Frontal cortex (tissue), 4 donors: ENCODE measurements around the gene CDK8. TPM values are rescaled to one million over a fixed set of nuclear protein-coding genes. Genes with fewer than 3 reads are reported as not detected.

ENCODE experiments used
- DNase-seq, 2 donors: peaks; one replicate each; pipeline ENCODE4 v3.0.0; 2012; ENCODE audit warnings: low spot score in 2 of 2
- FAIRE-seq: peaks from 2 replicates; lab custom pipeline; 2012; peaks lifted over from hg19 to GRCh38; lab: Jason Lieb, UNC
- small RNA-seq: library from RNA; depleted of rRNA; stranded (forward); fragments of <200 nt; gene quantifications from one replicate; pipeline ENCODE3, GENCODE V24; 2014
- total RNA-seq: library from RNA; depleted of rRNA; stranded (reverse); fragments of >200 nt; gene quantifications from one replicate; pipeline ENCODE4 v1.2.3, GENCODE V29; 2014
- donor health status: control.
- donor health status: control.
- donor health status: control.

The CDK8 gene
- total RNA-seq, 1 donor from 2014 or later = 59.9 TPM

- FAIRE-seq (no peak), DNase-seq (no peak)
Measured at GRCh38 chr13:26425443-26426358, 171.8 kb downstream of the CDK8 start.

GRCh38 chr13:26433776-26434175, 179.8 kb downstream of the CDK8 start:
- FAIRE-seq (no peak), DNase-seq (no peak)

DNA sequence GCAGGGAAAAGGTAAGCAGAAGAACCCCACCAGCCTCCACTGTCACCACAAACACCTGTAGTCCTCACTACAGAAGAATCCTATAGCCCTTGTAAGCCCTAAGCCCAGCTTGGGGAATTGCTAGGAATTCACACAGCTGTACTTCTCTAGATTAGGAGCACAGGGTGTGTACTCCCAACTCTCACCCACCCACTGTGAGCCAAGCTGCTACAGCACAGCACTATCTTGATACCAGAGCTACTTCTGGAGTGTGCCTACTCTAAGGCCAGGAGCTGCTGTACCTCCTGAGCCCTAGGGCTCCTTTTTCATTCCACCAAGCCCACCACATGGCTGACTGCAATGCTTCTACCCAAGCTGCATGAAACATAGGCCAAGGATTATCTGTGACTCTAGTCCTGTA, 181.2 kb downstream of the CDK8 start:
- FAIRE-seq = no peak

DNA sequence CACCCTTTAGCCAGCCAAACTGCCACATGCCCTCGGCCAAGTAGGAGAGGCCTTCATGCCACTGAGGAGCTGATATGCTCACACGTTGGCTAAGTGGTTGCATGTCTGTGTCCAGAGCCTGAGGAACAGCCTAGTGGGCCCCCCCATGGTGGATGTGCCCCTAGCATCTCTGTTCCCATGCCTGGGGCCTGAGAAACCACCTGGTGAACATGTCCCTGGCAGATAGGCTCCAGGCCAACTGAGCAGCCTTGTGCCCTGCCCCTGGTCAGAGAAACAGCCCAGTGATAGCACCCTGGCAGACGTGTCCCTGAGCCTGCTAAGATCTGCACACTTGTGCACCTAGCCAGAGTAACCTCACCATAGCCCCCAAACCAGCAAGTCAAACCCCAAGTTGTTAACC, 181.7 kb downstream of the CDK8 start:
- FAIRE-seq (no peak), DNase-seq (no peak)

More for the DNA sequence above, 181.2 kb downstream of the CDK8 start:
- no peak for DNase-seq

- DNase-seq (no peak), FAIRE-seq (no peak)
Measured at GRCh38 chr13:26436914-26437313, 183.0 kb downstream of the CDK8 start.

- DNase-seq = no peak
- no peak for FAIRE-seq
Measured at GRCh38 chr13:26440111-26440510, 186.2 kb downstream of the CDK8 start.

GRCh38 chr13:26441476-26441875, 187.5 kb downstream of the CDK8 start:
- DNase-seq = no peak

DNA sequence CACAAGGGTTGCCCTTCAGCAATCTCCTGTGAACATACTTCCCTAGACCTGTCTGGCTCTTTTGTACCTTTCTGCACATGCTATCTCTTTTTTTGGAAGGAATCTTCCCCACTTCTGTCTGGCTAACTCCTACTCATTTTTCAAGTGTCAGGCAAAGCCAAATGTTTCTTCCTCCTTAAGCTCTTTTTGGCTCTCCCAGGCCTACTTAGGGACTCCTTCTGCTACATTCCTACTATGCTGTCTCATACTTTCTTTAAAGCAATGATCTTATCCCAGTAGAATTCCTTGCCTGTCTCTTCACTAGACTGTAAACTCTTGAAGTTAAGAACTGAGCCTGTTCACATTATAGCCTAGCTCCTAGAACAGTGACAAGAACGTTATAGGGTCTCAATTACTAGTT, 188.6 kb downstream of the CDK8 start:
- no peak for DNase-seq
- no peak for FAIRE-seq

More at GRCh38 chr13:26441476-26441875, 187.5 kb downstream of the CDK8 start:
- FAIRE-seq = no peak

- no peak for DNase-seq
- FAIRE-seq = no peak
Measured at GRCh38 chr13:26445092-26445491, 191.2 kb downstream of the CDK8 start.

GRCh38 chr13:26446751-26447150, 192.8 kb downstream of the CDK8 start:
- no peak for DNase-seq
- FAIRE-seq = no peak

GRCh38 chr13:26448032-26448431, 194.1 kb downstream of the CDK8 start:
- FAIRE-seq = no peak
- no peak for DNase-seq

GRCh38 chr13:26449063-26449848, 195.3 kb downstream of the CDK8 start:
- FAIRE-seq (no peak), DNase-seq (no peak)

Small RNAs within 50 kb of the gene (small RNA-seq; reads per million reads assigned to genes)
- gene RF02271 = not detected

Other genes with a start within 250 kb of the CDK8 start
- 53.8 TPM for gene SHISA2, start 202.1 kb upstream of the CDK8 start, total RNA-seq
- gene RNF6, start 31.8 kb upstream of the CDK8 start, total RNA-seq = 22.8 TPM